Panc1 (cell line): ENCODE measurements around the gene TPRG1L.

ENCODE experiments used
- CTCF ChIP-seq: fragments of 450-650 bp; IDR thresholded peaks from 2 replicates; pipeline ENCODE4 v1.5.1; 2017; ENCODE audit warnings: mild to moderate bottlenecking
- SIN3A ChIP-seq: IDR thresholded peaks from 2 replicates; pipeline ENCODE4 v1.6.1; 2012; ENCODE audit warnings: low read depth, mild to moderate bottlenecking, low read length, moderate library complexity, borderline replicate concordance; ENCODE audit not compliant: insufficient read depth

GRCh38 chr1:3657096-3657475, 32.3 kb downstream of the TPRG1L start:
- no peak for TF ChIP-seq CTCF
- no peak for TF ChIP-seq SIN3A
